Caco-2 (cell line): Measurements from ENCODE around the gene SPAAR. TPM values are rescaled to one million over a fixed set of nuclear protein-coding genes. Genes with fewer than 3 reads are reported as not detected.

ENCODE experiments used
- BruUV-seq: library from RNA; stranded (reverse); fragments of 400-500 nt; replicated peaks from 2 replicates; lab custom pipeline; 2021; lab: Mats Ljungman, UMichigan
- CTCF ChIA-PET: fragments of 300-600 bp; sonication (Branson Sonifier 250); formaldehyde crosslinking; loops from one replicate; lab custom pipeline; 2022; ENCODE audit warnings: antibody characterized with exemption; lab: Charles Lee
- POLR2A ChIA-PET: fragments of 300-600 bp; sonication (Branson Sonifier 250); formaldehyde crosslinking; loops from one replicate; lab custom pipeline; 2022; ENCODE audit warnings: antibody characterized with exemption; lab: Charles Lee
- DNase-seq, 2 experiments: peaks; one replicate each; pipeline versions ENCODE4 v3.0.0 to v3.0.0-alpha.2; 2020 to 2022
- H3K27me3 ChIP-seq: replicated peaks from 2 replicates; pipeline ENCODE4 v1.6.0; 2011; ENCODE audit warnings: low read length; ENCODE audit not compliant: control insufficient read depth, insufficient read depth
- H3K36me3 ChIP-seq: 2 replicates; pipeline ENCODE4 v1.5.1; 2011; ENCODE audit warnings: low read length; ENCODE audit not compliant: control insufficient read depth, insufficient read depth
- H3K4me1 ChIP-seq: fragments of 250-450 bp; sonication (Bioruptor Pico); 2 replicates; pipeline ENCODE4 v1.5.1; 2020; ENCODE audit warnings: mild to moderate bottlenecking
- H3K4me3 ChIP-seq: 2 replicates; pipeline ENCODE4 v1.5.1; 2011; ENCODE audit warnings: low read depth, mild to moderate bottlenecking, control low read depth, low read length
- H3K9me3 ChIP-seq: fragments of 250-450 bp; sonication (Bioruptor Pico); 2 replicates; pipeline ENCODE4 v1.5.1; 2020; ENCODE audit warnings: mild to moderate bottlenecking, moderate library complexity
- H3K27ac Mint-ChIP-seq: one replicate; pipeline ENCODE4 v1.8.0; 2022; ENCODE audit warnings: mixed read lengths; ENCODE audit not compliant: unreplicated experiment
- H3K27me3 Mint-ChIP-seq: one replicate; pipeline ENCODE4 v1.8.0; 2022; ENCODE audit warnings: mixed read lengths; ENCODE audit not compliant: insufficient read depth, unreplicated experiment
- H3K36me3 Mint-ChIP-seq: one replicate; pipeline ENCODE4 v1.8.0; 2022; ENCODE audit warnings: mild to moderate bottlenecking, mixed read lengths; ENCODE audit not compliant: insufficient read depth, unreplicated experiment
- H3K4me1 Mint-ChIP-seq: one replicate; pipeline ENCODE4 v1.8.0; 2022; ENCODE audit warnings: low read depth, mixed read lengths; ENCODE audit not compliant: unreplicated experiment
- H3K4me3 Mint-ChIP-seq: one replicate; pipeline ENCODE4 v1.8.0; 2022; ENCODE audit warnings: mild to moderate bottlenecking, moderate library complexity, mixed read lengths; ENCODE audit not compliant: unreplicated experiment
- H3K9me3 Mint-ChIP-seq: one replicate; pipeline ENCODE4 v1.8.0; 2022; ENCODE audit warnings: mixed read lengths; ENCODE audit not compliant: unreplicated experiment
- intact Hi-C: fragments of 100-400 bp; cut with micrococcal nuclease; formaldehyde crosslinking; loops from one replicate; pipeline ENCODE4 v1.10.0; 2022; ENCODE audit not compliant: unreplicated experiment
- total RNA-seq: library from RNA; stranded (reverse); gene quantifications from 2 replicates; pipeline ENCODE4 v1.2.3, GENCODE V29; 2022
- TF ChIP-seq, protein P1 (sequence below), 2 experiments: fragments of 200-600 bp in 1 of 2; IDR thresholded peaks; 1 replicate in 1 of 2; 2 replicates in 1 of 2; pipeline versions ENCODE4 v1.5.1 to v1.8.0; 2011 to 2022; ENCODE audit warnings: antibody characterized with exemption in 1 of 2, control low read depth in 1 of 2, inconsistent platforms in 1 of 2, low read depth in 1 of 2, low read length in 1 of 2, mild to moderate bottlenecking in 1 of 2, moderate library complexity in 1 of 2; ENCODE audit not compliant: insufficient read depth in 1 of 2, severe bottlenecking in 1 of 2, unreplicated experiment in 1 of 2

Gene SPAAR
- total RNA-seq, 1 experiment from 2014 or later, result not detected

GRCh38 chr9:35909687-35910612 lies 660 bp downstream of the SPAAR start:
- no peaks in the 10 kb centered on the region for H3K4me1 Mint-ChIP-seq
- H3K4me3 Mint-ChIP-seq, result no peak overlapping the region
- H3K27me3 ChIP-seq, result no peaks in the 10 kb centered on the region
- H3K36me3 Mint-ChIP-seq, result no peaks in the 10 kb centered on the region
- no peaks in the 10 kb centered on the region for H3K9me3 Mint-ChIP-seq
- H3K27me3 Mint-ChIP-seq, result no peaks in the 10 kb centered on the region
- CTCF ChIA-PET, result no interaction called here
- no peak overlapping the region for H3K27ac Mint-ChIP-seq
- intact Hi-C loops, result no loop called here
- H3K36me3 ChIP-seq, result no peaks in the 10 kb centered on the region
- no TSS peak for BruUV-seq
- H3K4me1 ChIP-seq, result peaks cover 34% of the 10 kb centered on the region
- DNase-seq, result no peak
- H3K4me3 ChIP-seq, result no peak overlapping the region
- TF ChIP-seq, protein P1, sequence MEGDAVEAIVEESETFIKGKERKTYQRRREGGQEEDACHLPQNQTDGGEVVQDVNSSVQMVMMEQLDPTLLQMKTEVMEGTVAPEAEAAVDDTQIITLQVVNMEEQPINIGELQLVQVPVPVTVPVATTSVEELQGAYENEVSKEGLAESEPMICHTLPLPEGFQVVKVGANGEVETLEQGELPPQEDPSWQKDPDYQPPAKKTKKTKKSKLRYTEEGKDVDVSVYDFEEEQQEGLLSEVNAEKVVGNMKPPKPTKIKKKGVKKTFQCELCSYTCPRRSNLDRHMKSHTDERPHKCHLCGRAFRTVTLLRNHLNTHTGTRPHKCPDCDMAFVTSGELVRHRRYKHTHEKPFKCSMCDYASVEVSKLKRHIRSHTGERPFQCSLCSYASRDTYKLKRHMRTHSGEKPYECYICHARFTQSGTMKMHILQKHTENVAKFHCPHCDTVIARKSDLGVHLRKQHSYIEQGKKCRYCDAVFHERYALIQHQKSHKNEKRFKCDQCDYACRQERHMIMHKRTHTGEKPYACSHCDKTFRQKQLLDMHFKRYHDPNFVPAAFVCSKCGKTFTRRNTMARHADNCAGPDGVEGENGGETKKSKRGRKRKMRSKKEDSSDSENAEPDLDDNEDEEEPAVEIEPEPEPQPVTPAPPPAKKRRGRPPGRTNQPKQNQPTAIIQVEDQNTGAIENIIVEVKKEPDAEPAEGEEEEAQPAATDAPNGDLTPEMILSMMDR (IDR thresholded peaks at IDR 0.05; ENCODE audit: insufficient read depth in 1 of 2, low read depth in 1 of 2, low read length in 1 of 2, severe bottlenecking in 1 of 2, unreplicated experiment in 1 of 2), result no peak
- POLR2A ChIA-PET, result no interaction called here
- H3K9me3 ChIP-seq, result no peaks in the 10 kb centered on the region

GRCh38 chr9:35910613-35911359 lies 1.5 kb downstream of the SPAAR start:
- TF ChIP-seq, protein P1 (IDR thresholded peaks at IDR 0.05; ENCODE audit: insufficient read depth in 1 of 2, low read depth in 1 of 2, low read length in 1 of 2, severe bottlenecking in 1 of 2, unreplicated experiment in 1 of 2), result peak in 1 of 2 experiments; percentile 45
- no peak overlapping the region for H3K4me3 Mint-ChIP-seq
- H3K36me3 ChIP-seq, result no peaks in the 10 kb centered on the region
- DNase-seq, result peak in 1 of 2 experiments; percentile 47
- no peaks in the 10 kb centered on the region for H3K9me3 Mint-ChIP-seq
- no peak overlapping the region for H3K4me3 ChIP-seq
- no peaks in the 10 kb centered on the region for H3K27me3 Mint-ChIP-seq
- no peaks in the 10 kb centered on the region for H3K4me1 Mint-ChIP-seq
- intact Hi-C loops, result no loop called here
- BruUV-seq, result no TSS peak
- H3K36me3 Mint-ChIP-seq, result no peaks in the 10 kb centered on the region
- H3K9me3 ChIP-seq, result no peaks in the 10 kb centered on the region
- H3K27ac Mint-ChIP-seq, result no peak overlapping the region
- peaks cover 26% of the 10 kb centered on the region for H3K4me1 ChIP-seq
- no peaks in the 10 kb centered on the region for H3K27me3 ChIP-seq
- ChIA-PET POLR2A (no interaction called here), CTCF (no interaction called here)

DNA sequence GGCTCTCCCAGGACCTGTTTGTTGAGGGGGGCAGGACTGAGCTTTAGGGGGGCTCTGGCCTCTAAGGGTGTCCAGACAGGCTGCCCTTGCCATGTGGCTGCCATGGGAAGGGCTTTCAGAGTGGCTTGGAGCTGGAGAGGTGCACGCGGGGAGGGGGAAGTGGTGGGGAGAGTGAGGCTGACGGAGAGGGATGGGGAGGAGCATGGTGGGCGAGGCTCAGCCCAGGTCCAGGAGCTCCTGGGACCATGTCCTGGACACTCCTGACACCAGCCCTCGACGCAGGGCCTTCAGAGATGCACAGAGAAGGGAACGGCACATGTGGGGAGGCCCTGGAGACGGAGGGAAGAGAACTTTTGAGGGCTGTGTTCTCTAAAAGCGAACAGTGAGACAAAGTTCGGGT lies 2.4 kb downstream of the SPAAR start:
- Histone ChIP-seq H3K4me3 (no peak overlapping the region), H3K4me1 (peaks cover 21% of the 10 kb centered on the region), H3K9me3 (no peaks in the 10 kb centered on the region), H3K36me3 (no peaks in the 10 kb centered on the region), H3K27me3 (no peaks in the 10 kb centered on the region)
- H3K4me3 Mint-ChIP-seq, result no peak overlapping the region
- no peaks in the 10 kb centered on the region for H3K9me3 Mint-ChIP-seq
- BruUV-seq, result no TSS peak
- ChIA-PET CTCF (no interaction called here), POLR2A (no interaction called here)
- H3K4me1 Mint-ChIP-seq, result no peaks in the 10 kb centered on the region
- no peaks in the 10 kb centered on the region for H3K36me3 Mint-ChIP-seq
- H3K27ac Mint-ChIP-seq, result no peak overlapping the region
- H3K27me3 Mint-ChIP-seq, result no peaks in the 10 kb centered on the region
- TF ChIP-seq, protein P1 (IDR thresholded peaks at IDR 0.05; ENCODE audit: insufficient read depth in 1 of 2, low read depth in 1 of 2, low read length in 1 of 2, severe bottlenecking in 1 of 2, unreplicated experiment in 1 of 2), result no peak
- intact Hi-C loops, result no loop called here
- DNase-seq, result no peak
